GM23338 (cell line): ENCODE data around the gene CGREF1.

Experiments used
- EZH2 ChIP-seq: fragments of 200-600 bp; sonication (generic); IDR thresholded peaks from one replicate; pipeline ENCODE4 v1.8.0; 2017; ENCODE audit warnings: antibody characterized with exemption, mild to moderate bottlenecking, low read depth; ENCODE audit not compliant: unreplicated experiment
- TF ChIP-seq, protein P1 (sequence below), 2 experiments: fragments of 200-600 bp in 1 of 2; sonication (generic) in 1 of 2; conservative IDR thresholded peaks; 2 replicates each; pipeline versions ENCODE4 v1.5.1 to v1.6.1; 2016 to 2017; ENCODE audit warnings: antibody characterized with exemption in 2 of 2, low read depth in 2 of 2, mild to moderate bottlenecking in 2 of 2, moderate library complexity in 1 of 2
- TF ChIP-seq, protein P2 (sequence below): fragments of 250-450 bp; sonication (Bioruptor Pico); IDR thresholded peaks from 2 replicates; pipeline ENCODE4 v1.5.0; 2020; ENCODE audit warnings: mild to moderate bottlenecking, moderate library complexity

DNA sequence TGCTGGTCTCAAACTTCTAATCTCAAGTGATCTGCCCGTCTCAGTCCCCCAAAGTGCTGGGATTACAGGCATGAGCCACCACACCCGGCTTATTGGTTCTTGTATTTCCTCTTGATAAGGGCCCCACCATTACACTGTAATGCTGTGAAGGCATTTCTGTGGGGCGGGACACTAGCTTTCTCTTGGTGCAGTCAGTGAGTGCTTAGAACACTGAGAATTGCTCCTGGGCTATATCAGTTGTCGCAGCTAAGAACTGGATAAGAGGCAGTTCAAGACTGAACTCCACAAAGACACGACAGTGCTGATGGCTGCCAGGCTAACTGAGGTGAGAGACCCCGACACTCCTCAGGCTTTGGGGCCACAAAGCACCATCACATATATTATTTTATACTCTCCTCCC is 30.3 kb downstream of the CGREF1 start:
- TF ChIP-seq, protein P1, sequence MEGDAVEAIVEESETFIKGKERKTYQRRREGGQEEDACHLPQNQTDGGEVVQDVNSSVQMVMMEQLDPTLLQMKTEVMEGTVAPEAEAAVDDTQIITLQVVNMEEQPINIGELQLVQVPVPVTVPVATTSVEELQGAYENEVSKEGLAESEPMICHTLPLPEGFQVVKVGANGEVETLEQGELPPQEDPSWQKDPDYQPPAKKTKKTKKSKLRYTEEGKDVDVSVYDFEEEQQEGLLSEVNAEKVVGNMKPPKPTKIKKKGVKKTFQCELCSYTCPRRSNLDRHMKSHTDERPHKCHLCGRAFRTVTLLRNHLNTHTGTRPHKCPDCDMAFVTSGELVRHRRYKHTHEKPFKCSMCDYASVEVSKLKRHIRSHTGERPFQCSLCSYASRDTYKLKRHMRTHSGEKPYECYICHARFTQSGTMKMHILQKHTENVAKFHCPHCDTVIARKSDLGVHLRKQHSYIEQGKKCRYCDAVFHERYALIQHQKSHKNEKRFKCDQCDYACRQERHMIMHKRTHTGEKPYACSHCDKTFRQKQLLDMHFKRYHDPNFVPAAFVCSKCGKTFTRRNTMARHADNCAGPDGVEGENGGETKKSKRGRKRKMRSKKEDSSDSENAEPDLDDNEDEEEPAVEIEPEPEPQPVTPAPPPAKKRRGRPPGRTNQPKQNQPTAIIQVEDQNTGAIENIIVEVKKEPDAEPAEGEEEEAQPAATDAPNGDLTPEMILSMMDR (conservative IDR thresholded peaks at IDR 0.05; ENCODE audit: low read depth in 2 of 2) = no peak
- TF ChIP-seq, protein P2, sequence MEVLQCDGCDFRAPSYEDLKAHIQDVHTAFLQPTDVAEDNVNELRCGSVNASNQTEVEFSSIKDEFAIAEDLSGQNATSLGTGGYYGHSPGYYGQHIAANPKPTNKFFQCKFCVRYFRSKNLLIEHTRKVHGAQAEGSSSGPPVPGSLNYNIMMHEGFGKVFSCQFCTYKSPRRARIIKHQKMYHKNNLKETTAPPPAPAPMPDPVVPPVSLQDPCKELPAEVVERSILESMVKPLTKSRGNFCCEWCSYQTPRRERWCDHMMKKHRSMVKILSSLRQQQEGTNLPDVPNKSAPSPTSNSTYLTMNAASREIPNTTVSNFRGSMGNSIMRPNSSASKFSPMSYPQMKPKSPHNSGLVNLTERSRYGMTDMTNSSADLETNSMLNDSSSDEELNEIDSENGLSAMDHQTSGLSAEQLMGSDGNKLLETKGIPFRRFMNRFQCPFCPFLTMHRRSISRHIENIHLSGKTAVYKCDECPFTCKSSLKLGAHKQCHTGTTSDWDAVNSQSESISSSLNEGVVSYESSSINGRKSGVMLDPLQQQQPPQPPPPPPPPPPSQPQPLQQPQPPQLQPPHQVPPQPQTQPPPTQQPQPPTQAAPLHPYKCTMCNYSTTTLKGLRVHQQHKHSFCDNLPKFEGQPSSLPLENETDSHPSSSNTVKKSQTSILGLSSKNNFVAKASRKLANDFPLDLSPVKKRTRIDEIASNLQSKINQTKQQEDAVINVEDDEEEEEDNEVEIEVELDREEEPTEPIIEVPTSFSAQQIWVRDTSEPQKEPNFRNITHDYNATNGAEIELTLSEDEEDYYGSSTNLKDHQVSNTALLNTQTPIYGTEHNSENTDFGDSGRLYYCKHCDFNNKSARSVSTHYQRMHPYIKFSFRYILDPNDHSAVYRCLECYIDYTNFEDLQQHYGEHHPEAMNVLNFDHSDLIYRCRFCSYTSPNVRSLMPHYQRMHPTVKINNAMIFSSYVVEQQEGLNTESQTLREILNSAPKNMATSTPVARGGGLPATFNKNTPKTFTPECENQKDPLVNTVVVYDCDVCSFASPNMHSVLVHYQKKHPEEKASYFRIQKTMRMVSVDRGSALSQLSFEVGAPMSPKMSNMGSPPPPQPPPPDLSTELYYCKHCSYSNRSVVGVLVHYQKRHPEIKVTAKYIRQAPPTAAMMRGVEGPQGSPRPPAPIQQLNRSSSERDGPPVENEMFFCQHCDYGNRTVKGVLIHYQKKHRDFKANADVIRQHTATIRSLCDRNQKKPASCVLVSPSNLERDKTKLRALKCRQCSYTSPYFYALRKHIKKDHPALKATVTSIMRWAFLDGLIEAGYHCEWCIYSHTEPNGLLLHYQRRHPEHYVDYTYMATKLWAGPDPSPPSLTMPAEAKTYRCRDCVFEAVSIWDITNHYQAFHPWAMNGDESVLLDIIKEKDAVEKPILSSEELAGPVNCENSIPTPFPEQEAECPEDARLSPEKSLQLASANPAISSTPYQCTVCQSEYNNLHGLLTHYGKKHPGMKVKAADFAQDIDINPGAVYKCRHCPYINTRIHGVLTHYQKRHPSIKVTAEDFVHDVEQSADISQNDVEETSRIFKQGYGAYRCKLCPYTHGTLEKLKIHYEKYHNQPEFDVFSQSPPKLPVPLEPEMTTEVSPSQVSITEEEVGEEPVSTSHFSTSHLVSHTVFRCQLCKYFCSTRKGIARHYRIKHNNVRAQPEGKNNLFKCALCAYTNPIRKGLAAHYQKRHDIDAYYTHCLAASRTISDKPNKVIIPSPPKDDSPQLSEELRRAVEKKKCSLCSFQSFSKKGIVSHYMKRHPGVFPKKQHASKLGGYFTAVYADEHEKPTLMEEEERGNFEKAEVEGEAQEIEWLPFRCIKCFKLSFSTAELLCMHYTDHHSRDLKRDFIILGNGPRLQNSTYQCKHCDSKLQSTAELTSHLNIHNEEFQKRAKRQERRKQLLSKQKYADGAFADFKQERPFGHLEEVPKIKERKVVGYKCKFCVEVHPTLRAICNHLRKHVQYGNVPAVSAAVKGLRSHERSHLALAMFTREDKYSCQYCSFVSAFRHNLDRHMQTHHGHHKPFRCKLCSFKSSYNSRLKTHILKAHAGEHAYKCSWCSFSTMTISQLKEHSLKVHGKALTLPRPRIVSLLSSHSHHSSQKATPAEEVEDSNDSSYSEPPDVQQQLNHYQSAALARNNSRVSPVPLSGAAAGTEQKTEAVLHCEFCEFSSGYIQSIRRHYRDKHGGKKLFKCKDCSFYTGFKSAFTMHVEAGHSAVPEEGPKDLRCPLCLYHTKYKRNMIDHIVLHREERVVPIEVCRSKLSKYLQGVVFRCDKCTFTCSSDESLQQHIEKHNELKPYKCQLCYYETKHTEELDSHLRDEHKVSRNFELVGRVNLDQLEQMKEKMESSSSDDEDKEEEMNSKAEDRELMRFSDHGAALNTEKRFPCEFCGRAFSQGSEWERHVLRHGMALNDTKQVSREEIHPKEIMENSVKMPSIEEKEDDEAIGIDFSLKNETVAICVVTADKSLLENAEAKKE = no peak
- no peak for TF ChIP-seq EZH2
